Measurements from ENCODE around the gene EVA1C.

DNA sequence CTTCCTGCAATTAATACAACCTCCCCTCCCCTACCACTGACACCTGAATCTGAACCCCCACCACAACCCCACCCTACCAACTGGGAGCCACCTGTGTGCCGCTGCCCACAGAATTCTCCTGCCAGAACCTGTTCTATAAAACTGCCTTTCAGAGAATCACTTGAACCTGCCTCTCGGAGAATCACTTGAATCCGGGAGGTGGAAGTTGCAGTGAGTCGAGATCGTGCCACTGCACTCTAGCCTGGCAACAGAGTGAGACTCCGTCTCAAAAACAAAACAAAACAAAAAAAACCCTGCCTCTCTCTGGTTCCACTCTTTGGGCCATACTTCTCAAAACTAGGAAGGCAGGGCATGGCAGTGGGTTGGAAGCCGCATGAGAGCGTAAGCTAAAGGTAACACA is 25.4 kb upstream of the EVA1C start:
- TF ChIP-seq CTCF (conservative IDR thresholded peaks at IDR 0.05 in 1 of 2, IDR thresholded peaks at IDR 0.05 in 1 of 2; ENCODE audit: low read depth in 1 of 2, low read length in 2 of 2) = no peak
- no peak for TF ChIP-seq EZH2 (IDR thresholded peaks at IDR 0.05; ENCODE audit: low read length, missing control alignments)
